Skin epidermis (tissue), 12 donors: ENCODE measurements around the gene LRRC8E.
A peak's percentile ranks its signal among the peaks of the same experiment; 100 is the strongest.
"Not testable (repeated sequence)": the region's sequence is repeated elsewhere in the genome, so short reads cannot be mapped to it uniquely, and the experiment has no call there.

Source experiments
- H3K27ac ChIP-seq, 21 experiments: fragments of 200-600 bp; sonication (generic) in 11 of 21; one replicate each; pipeline ENCODE4 v1.5.0; 2020; ENCODE audit warnings: mild to moderate bottlenecking in 3 of 21, inconsistent platforms in 2 of 21, moderate library complexity in 2 of 21
- H3K4me3 ChIP-seq, 7 experiments: fragments of 200-600 bp; sonication (generic) in 2 of 7; one replicate each; pipeline ENCODE4 v1.5.0; 2020; ENCODE audit warnings: inconsistent platforms in 2 of 7, mild to moderate bottlenecking in 2 of 7, moderate library complexity in 1 of 7

Gene LRRC8E

GRCh38 chr19:7925171-7925851 lies 37.0 kb downstream of the LRRC8E start:
- Histone ChIP-seq H3K27ac (peak overlapping the region in 4 of 21 experiments; percentile 7 to 52 (median 28)), H3K4me3 (peak overlapping the region; percentile 31 to 51 (median 42))

DNA sequence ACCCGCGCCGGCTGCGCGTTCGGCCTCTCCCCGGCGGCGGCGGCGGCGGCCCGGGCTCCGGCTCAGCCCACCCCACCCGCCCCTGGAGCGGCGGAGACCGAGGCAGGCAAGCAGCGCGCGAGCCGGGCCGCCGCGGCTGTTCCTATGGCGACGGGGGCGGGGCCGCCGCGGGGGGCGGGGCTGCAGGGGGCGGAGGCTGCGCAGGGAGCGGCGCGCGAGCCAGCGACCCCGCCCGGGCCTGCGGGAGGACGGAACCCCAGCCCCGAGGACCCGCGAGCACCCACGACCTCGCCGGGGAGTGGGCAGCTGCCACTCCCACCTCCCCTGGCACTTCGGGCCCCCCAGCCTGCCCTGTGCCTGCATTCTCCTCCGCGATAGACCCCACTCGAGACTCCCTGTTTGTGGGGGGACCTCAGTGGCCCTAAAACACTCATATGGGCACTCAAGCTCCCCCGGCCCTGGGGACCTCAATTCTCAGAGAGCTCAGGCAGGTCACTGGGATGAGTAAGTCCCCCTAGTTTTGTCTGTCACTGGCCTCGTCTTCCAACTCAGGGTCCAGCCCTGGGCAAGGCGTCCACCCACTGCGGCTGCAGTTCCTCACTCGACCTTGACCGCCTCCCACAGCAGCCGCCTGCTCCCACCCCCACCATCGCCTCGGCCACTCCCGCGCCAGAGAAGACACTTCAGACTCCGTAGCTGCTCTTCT lies 37.9 kb downstream of the LRRC8E start, which contains the start of gene CTXN1:
Gene CTXN1 (minus strand): TSS at position 115 of the 706 bp plus-strand sequence. CDS start 597 bp downstream, outside the sequence.
- H3K4me3 ChIP-seq: peak within 1 kb of the TSS; percentile 31 to 51 (median 42)
- peak within 1 kb of the TSS in 4 of 21 experiments; percentile 7 to 72 (median 42) for H3K27ac ChIP-seq

GRCh38 chr19:7926727-7927604 lies 38.7 kb downstream of the LRRC8E start:
- no peak overlapping the region for H3K4me3 ChIP-seq
- H3K27ac ChIP-seq: peak overlapping the region in 2 of 21 experiments; percentile 68 to 72

DNA sequence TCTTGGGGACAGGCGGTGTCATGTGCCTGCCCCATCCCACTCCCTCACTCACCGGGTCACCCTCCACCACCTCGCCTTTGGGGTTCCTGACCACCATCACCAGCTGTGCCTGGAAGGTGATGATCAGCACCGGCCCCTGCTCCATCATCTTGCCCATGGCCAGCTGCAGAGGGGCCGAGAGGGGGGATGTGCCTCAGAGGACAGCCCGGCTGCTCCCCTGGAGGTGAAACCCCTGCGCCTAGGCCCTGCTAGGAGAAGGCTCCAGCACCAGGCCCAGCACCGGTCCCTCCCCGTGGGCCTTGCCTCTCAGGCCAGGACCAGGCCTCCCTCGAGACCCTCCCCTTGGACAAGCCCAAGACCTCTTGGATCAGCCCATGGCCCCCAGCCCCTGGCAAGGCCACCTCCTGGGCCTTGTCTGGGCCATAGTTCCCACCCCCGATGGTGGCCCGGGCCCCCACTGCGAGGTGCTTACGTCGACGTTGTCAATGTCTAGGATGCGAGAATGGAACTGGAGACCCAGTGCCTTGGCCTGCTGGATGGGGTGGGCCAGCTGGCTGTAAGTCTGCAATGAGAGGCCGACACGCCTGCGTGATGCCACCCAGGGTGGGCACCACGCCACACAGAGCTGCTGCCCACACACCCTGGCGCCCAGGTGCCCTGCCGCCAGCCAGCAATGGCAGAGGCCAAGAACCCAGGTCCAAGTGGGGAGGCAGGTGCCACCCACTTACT lies 39.5 kb downstream of the LRRC8E start:
- no peak overlapping the region for H3K4me3 ChIP-seq
- H3K27ac ChIP-seq: peak overlapping the region in 15 of 21 experiments; percentile 19 to 82 (median 59)

DNA sequence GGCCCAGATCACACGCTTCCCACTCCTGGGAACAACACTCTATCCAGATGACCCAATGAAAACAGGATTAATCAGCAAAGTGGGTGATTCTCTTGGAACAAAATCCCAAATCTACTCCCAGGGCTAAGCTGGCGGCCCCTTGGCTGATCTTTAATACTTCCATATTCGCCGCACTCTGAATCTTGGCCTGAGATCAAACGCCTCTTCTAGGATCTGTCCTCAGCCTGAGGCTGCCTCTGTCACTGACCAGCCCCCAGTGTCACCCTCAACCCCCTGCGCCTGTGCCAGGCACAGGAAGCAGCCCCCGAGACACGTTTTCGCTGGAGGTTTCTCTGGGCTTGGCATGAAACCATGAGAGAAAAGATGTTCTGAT lies 40.0 kb downstream of the LRRC8E start:
- Histone ChIP-seq H3K4me3 (no peak overlapping the region), H3K27ac (peak overlapping the region in 17 of 21 experiments; percentile 19 to 82 (median 48))

DNA sequence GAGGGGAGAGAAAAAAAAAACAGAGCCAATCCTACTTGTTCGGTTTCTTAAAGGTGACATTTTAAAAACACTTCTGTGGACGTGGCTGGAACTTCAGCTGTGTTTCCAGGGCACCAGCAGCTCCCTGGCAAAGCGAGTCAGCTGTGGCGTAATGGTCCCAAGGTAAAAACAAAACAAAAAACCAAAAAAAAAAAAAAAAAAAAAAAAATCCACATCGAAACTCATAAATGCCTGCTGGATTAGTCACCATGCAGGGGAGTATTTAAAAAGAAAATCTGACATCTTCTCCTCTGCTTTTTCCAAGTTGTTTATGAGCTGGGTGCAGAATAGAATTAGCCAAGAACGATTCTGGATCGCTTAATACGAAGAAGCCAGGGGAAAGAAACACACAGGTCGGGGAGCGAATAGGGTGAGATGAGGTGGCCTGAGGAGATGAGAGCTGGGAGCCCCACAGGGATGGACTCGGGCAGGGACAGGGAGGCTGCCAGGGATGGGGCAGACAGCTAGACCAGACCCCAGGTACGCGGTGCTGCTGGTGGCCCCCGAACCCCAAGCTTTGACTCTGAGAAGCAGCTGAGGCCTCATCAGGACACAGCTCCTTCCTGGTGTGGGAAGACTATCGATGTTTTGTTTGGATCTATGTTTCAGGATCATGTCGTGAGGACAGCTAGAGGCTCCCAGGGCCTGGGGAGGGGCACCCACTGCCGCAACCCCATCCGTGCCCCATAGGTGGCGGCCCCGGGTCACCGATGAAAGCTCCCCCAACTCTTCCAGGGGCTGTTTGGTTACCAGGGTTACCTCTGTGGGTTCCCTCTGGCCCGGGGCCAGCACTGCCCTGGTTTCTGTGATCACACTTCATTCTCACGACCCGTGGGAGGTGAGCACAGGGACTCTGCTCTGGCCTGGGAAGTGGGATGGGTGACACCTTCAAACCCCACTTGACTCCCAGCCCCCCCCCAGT lies 40.7 kb downstream of the LRRC8E start:
- peak overlapping the region in 19 of 21 experiments; percentile 19 to 82 (median 67) for H3K27ac ChIP-seq
- H3K4me3 ChIP-seq: no peak overlapping the region

- H3K4me3 ChIP-seq: not testable (repeated sequence)
- peak overlapping the region in 3 of 21 experiments; percentile 6 to 82 (median 82) for H3K27ac ChIP-seq
Observed at GRCh38 chr19:7930030-7930429, 41.7 kb downstream of the LRRC8E start.

DNA sequence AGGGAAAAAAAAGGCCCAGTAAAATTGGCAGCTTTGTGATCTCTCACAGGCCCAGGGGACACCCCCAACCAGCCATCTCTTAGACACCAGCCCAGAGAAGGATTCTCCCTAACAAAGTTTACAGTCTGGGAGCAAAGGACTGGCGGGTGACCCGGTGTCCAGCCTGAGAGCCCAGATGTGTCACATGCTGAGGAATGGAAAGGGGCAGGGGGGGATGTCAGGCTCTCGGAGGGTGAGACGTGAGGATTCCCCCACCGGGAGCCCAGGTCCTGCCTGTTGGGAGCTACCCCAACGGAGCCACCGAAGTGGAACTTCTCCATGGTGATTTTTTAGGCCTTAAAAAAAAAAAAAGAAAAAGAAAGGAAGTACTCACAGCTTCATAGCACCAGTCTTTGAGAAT lies 42.5 kb downstream of the LRRC8E start:
- H3K27ac ChIP-seq: peak overlapping the region in 1 of 21 experiments; percentile 6

DNA sequence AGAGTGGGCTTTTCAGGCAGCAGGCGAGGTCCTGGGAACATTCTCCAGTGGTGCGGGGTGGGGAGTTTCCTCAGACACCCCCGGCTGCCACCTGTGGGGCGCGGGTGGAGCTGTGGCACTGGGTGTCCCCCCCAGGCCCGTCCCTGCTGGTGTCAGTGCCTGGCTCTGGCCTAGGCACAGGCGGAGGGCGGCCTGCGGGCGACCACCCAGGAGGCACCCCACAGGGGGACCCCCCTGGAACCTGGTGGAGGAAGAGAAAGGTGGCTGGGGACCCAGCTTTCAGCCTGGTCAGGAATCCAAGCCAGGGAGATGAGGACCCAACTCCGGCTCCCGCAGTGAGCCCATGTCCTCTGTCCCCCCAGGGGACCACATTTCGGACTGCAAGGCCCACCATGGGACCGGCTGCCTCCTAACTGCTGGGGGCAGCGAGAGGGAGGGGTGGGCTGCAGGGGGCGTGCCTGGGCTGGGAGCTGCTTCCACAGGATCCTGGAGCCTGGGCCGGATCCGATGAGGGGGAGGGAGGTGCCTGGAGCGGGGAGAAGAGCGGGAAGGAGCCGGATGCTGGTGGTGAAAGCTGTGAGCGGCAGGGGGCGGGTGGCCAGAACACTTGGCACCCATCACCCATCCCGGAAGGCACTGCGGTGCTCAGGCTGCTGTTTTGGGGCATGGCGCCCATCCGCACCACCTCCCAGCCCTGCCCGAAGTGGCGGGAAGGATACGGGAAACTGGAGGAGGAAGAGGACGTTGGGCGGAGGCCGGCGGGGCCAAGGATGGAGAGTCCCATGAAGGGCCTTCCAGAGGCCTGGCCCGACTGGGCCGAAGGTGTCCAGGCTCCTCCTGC lies 43.1 kb downstream of the LRRC8E start:
- no peak overlapping the region for H3K27ac ChIP-seq
- H3K4me3 ChIP-seq: no peak overlapping the region

More for the DNA sequence above, 42.5 kb downstream of the LRRC8E start:
- no peak overlapping the region for H3K4me3 ChIP-seq

- Histone ChIP-seq H3K27ac (no peak overlapping the region), H3K4me3 (no peak overlapping the region)
Observed at GRCh38 chr19:7932276-7932929, 44.1 kb downstream of the LRRC8E start.

DNA sequence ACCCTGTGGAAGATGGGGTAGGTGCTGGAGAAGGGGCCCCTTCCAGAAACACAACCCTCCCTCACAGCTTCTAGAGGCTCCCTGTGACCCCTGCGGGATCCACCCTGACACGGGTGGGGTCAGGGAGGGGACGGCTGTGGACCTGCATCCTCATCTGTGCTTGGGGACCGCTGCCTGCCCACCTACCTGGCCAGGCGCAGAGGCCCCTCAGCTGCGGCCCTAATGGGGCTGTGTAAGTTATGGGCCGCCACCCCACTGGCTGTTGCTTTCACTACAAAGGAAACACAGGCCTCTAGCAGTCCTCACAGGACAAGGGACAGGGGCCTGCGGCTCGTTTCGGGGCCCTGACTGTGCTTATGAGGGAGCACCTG lies 44.6 kb downstream of the LRRC8E start:
- Histone ChIP-seq H3K27ac (no peak overlapping the region), H3K4me3 (no peak overlapping the region)

GRCh38 chr19:7933411-7933810 lies 45.1 kb downstream of the LRRC8E start:
- H3K27ac ChIP-seq: no peak overlapping the region
- H3K4me3 ChIP-seq: no peak overlapping the region

DNA sequence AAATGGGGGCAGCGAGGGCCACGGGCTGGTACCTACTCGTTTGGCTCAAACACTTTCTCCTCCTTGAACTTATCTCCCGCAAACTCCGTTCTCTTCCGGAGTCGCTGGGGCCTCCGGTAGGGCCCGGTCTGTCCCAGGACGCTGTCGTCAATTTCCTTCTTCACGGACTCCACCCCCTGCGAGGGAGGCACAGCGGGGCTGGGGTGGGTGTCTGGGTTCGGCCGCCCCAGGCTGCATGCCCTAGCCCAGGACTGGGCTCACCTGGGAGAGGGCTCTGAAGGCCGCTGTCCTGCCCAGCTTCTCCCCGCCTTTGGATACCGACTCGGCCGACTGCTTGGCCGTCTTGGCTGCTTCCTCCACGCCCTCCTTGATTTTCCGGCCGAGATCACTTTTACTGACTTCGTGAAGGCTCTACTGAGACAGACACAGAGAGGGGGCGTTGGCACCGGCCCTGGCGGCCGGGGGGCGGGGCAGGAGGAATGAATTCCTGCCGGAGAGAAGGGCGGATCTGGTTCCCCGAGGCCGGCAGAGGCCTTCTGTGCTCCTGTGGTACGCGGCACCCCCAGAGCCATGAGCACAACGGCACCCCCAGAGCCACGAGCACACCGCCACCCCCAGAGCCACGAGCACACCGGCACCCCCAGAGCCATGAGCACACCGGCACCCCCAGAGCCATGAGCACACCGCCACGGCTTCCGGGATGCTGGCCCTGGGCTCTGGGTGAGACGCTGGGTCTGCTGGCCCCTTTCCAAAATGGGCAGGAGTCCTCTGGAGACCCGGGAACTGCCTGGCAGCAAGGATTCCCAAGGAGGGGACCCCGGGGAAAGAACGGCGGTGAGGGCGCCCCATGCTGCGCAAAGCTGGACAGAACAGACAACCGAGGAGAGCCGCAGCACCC lies 45.8 kb downstream of the LRRC8E start:
- H3K4me3 ChIP-seq: no peak overlapping the region
- no peak overlapping the region for H3K27ac ChIP-seq

GRCh38 chr19:7934766-7935165 lies 46.5 kb downstream of the LRRC8E start:
- H3K27ac ChIP-seq: no peak overlapping the region
- no peak overlapping the region for H3K4me3 ChIP-seq

DNA sequence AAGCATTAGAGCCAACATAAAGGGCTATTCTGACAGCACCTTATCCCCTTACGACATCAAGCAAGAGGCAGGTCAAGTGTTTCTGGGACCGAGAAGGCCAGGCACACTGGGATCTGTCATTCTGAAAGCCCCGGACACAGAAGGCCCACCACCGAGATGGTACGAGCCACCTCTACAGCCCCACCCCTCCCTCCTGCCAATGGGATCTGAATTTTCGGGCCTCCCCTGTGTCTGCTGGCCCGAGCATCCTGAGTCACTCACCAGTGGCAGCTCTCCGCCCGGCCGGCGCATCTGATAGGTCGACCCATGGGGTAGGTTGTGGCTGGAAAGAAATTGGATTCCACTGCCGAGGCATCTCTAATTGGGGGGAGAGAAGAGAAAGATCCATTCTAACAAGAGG lies 52.5 kb downstream of the LRRC8E start:
- H3K27ac ChIP-seq: no peak overlapping the region

More for the DNA sequence above, 52.5 kb downstream of the LRRC8E start:
- no peak overlapping the region for H3K4me3 ChIP-seq
